ENCODE measurements around the gene USP9Y. TPM values are rescaled to one million over a fixed set of nuclear protein-coding genes. Genes with fewer than 3 reads are reported as not detected.

The USP9Y gene
- polyA plus RNA-seq, 1 experiment, result 20.9 TPM

GRCh38 chrY:12809034-12809433 is 108.0 kb downstream of the USP9Y start:
- H3K36me3 ChIP-seq (ENCODE audit: control insufficient read depth, insufficient read depth, low read length), result no peaks in the 10 kb centered on the region
- H3K27me3 ChIP-seq (ENCODE audit: control insufficient read depth, insufficient read depth, low read length), result no peaks in the 10 kb centered on the region
- POLR2A ChIA-PET, result no interaction called here
- CTCF ChIA-PET, result interaction anchor here (0.8 kb wide), 1 partner anchor 9 kb away, joined by 3 read pairs; no protein-coding TSS in a partner anchor
- H3K4me3 ChIP-seq (ENCODE audit: low read depth, low read length), result no peak overlapping the region
- peak; percentile 49 for TF ChIP-seq CTCF (IDR thresholded peaks at IDR 0.05; ENCODE audit: insufficient read depth, low read depth, low read length)
- peak; percentile 5 for DNase-seq (ENCODE audit: low read depth)

GRCh38 chrY:12823408-12823807 is 122.4 kb downstream of the USP9Y start:
- ChIA-PET POLR2A (no interaction called here), CTCF (interaction anchor here (1.2 kb wide), 1 partner anchor 18 kb away, joined by 3 read pairs; no protein-coding TSS in a partner anchor)
- no peak for TF ChIP-seq CTCF (IDR thresholded peaks at IDR 0.05; ENCODE audit: insufficient read depth, low read depth, low read length)
- DNase-seq (ENCODE audit: low read depth), result no peak
- Histone ChIP-seq H3K36me3 (ENCODE audit: control insufficient read depth, insufficient read depth, low read length) (no peaks in the 10 kb centered on the region), H3K27me3 (ENCODE audit: control insufficient read depth, insufficient read depth, low read length) (no peaks in the 10 kb centered on the region), H3K4me3 (ENCODE audit: low read depth, low read length) (no peak overlapping the region)

- TF ChIP-seq CTCF (IDR thresholded peaks at IDR 0.05; ENCODE audit: insufficient read depth, low read depth, low read length), result no peak
- Histone ChIP-seq H3K4me3 (ENCODE audit: low read depth, low read length) (no peak overlapping the region), H3K27me3 (ENCODE audit: control insufficient read depth, insufficient read depth, low read length) (no peaks in the 10 kb centered on the region), H3K36me3 (ENCODE audit: control insufficient read depth, insufficient read depth, low read length) (no peaks in the 10 kb centered on the region)
- CTCF ChIA-PET, result interaction anchor here (1.2 kb wide), 1 partner anchor 10 kb away, joined by 3 read pairs; no protein-coding TSS in a partner anchor
- POLR2A ChIA-PET, result no interaction called here
- DNase-seq (ENCODE audit: low read depth), result peak; percentile 3
Observed at GRCh38 chrY:12826791-12827190, 125.8 kb downstream of the USP9Y start.

- ChIA-PET CTCF (no interaction called here), POLR2A (no interaction called here)
- no peak overlapping the region for H3K4me3 ChIP-seq (ENCODE audit: low read depth, low read length)
- H3K36me3 ChIP-seq (ENCODE audit: control insufficient read depth, insufficient read depth, low read length), result peaks cover 4% of the 10 kb centered on the region; the same call in 1 of the 2 replicates
- no peak for DNase-seq (ENCODE audit: low read depth)
- no peaks in the 10 kb centered on the region for H3K27me3 ChIP-seq (ENCODE audit: control insufficient read depth, insufficient read depth, low read length)
- no peak for TF ChIP-seq CTCF (IDR thresholded peaks at IDR 0.05; ENCODE audit: insufficient read depth, low read depth, low read length)
Observed at GRCh38 chrY:12833284-12833683, 132.3 kb downstream of the USP9Y start.

GRCh38 chrY:12837550-12837949 is 136.5 kb downstream of the USP9Y start:
- no peak for DNase-seq (ENCODE audit: low read depth)
- H3K36me3 ChIP-seq (ENCODE audit: control insufficient read depth, insufficient read depth, low read length), result peaks cover 4% of the 10 kb centered on the region; the same call in 1 of the 2 replicates
- POLR2A ChIA-PET, result no interaction called here
- no peaks in the 10 kb centered on the region for H3K27me3 ChIP-seq (ENCODE audit: control insufficient read depth, insufficient read depth, low read length)
- no peak for TF ChIP-seq CTCF (IDR thresholded peaks at IDR 0.05; ENCODE audit: insufficient read depth, low read depth, low read length)
- CTCF ChIA-PET, result no interaction called here
- H3K4me3 ChIP-seq (ENCODE audit: low read depth, low read length), result no peak overlapping the region
